Measurements from ENCODE around the gene MTG1.

The MTG1 gene

DNA sequence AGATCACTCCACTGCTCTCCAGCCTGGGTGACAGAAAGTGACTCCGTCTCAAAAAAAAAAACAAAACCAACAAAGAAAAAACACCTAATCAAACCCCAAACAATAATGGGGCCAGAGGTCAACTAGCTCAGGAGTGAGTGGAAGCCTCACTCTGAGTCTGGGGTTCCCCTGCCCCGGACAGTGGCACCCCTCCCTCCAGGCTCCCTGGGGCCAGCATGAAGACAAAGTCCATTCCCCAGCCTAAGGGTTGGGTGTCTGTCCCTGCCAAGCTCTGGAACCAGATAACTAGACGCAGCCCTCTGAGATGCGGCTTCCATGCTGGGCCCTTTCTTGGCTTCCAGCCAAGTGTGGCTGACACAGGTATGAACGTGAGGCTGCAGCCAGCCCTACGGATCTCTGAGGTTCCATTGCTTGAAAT, 34.4 kb upstream of the MTG1 start:
- WGBS (ENCODE audit: insufficient coverage): 67% methylated on average over 6 of the region's 6 CpGs
- DNase-seq: no peak
- no peak overlapping the region for H3K4me3 ChIP-seq (ENCODE audit: control insufficient read depth in 1 of 7, extremely low read depth in 1 of 7, insufficient read depth in 4 of 7, low read depth in 2 of 7, low read length in 6 of 7)
- no peaks in the 10 kb centered on the region for H3K9me3 ChIP-seq (ENCODE audit: control extremely low read depth in 1 of 5, control insufficient read depth in 4 of 5, insufficient read depth in 2 of 5, low read depth in 1 of 5, low read length in 4 of 5)
- H3K27ac ChIP-seq (ENCODE audit: insufficient read depth in 1 of 2, low read depth in 1 of 2, low read length in 2 of 2, poor library complexity in 1 of 2, severe bottlenecking in 2 of 2): no peak overlapping the region
- H3K27me3 ChIP-seq (replicated peaks in 2 of 5; ENCODE audit: control insufficient read depth in 4 of 5, insufficient read depth in 5 of 5, low read length in 4 of 5): no peaks in the 10 kb centered on the region
- ChIA-PET CTCF (no interaction called here), POLR2A (no interaction called here)
- H3K36me3 ChIP-seq (ENCODE audit: control insufficient read depth in 4 of 4, insufficient read depth in 4 of 4, low read length in 3 of 4): peaks cover 0 to 20% (median 10%) of the 10 kb centered on the region in 4 experiments
- H3K4me1 ChIP-seq (ENCODE audit: control extremely low read depth in 1 of 4, control insufficient read depth in 4 of 4, insufficient read depth in 4 of 4, low read length in 3 of 4): peaks cover 0 to 14% (median 12%) of the 10 kb centered on the region in 4 experiments

DNA sequence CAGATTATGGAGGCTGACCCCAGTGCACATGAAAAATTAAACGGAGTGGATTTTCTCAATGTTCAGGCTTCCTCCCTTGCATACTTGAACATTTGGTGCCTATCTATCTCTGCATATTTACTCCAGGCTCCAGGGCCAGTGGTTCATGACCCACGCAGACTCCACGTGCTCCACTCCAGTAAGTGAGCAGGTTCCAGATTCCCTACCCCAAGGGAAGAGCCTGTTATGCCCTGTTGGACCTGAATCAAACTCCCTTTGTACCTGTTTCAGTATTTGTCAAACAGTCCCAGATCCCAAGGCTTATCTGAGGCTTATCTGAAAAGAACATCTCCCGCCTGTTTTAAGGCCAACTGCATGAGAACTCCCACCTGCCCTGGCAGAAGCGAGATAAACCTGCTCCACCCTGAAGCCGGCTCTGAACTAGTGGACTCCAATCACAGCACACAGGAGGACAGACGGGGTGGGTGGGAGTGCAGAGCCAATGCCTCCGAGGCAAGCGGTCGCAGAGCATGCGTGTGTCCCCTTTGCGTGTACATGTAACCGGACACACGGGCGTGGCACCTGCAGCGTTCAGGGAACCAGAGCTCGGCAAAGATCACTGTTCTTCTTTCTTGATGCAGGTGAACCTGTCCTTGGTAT, 33.9 kb upstream of the MTG1 start:
- CTCF ChIA-PET: interaction anchor here (0.8 to 2.4 kb wide), 2 partner anchors 10 to 14 kb away, joined by 3 to 12 read pairs; no protein-coding TSS in a partner anchor
- WGBS (ENCODE audit: insufficient coverage): 95% methylated on average over 17 of the region's 17 CpGs

DNA sequence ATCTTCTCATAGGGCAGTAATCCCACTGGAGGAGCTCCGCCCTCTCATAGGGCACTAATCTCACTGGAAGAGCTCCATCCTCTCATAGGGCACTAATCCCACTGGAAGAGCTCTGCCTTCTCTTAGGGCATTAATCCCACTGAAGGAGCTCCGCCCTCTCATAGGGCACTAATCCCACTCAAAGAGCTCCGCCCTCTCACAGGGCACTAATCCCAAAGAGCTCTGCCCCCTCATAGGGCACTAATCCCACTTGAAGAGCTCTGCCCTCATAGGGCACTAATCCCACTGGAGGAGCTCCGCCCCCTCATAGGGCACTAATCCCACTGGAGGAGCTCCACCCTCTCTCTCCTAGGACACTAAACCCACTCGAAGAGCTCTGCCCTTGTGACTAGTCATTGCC, 32.7 kb upstream of the MTG1 start:
- H3K27ac ChIP-seq (ENCODE audit: insufficient read depth in 1 of 2, low read depth in 1 of 2, low read length in 2 of 2, poor library complexity in 1 of 2, severe bottlenecking in 2 of 2): no peak overlapping the region
- no peaks in the 10 kb centered on the region for H3K27me3 ChIP-seq (replicated peaks in 2 of 5; ENCODE audit: control insufficient read depth in 4 of 5, insufficient read depth in 5 of 5, low read length in 4 of 5)
- H3K4me3 ChIP-seq (ENCODE audit: control insufficient read depth in 1 of 7, extremely low read depth in 1 of 7, insufficient read depth in 4 of 7, low read depth in 2 of 7, low read length in 6 of 7): no peak overlapping the region
- H3K36me3 ChIP-seq (ENCODE audit: control insufficient read depth in 4 of 4, insufficient read depth in 4 of 4, low read length in 3 of 4): peaks cover 5 to 36% (median 22%) of the 10 kb centered on the region in 4 experiments
- CTCF ChIA-PET: interaction anchor here (1.1 to 2.4 kb wide), 3 partner anchors 9 to 12 kb away, joined by 3 to 12 read pairs (median 5); partner anchors contain the start of gene ECHS1
- H3K4me1 ChIP-seq (ENCODE audit: control extremely low read depth in 1 of 4, control insufficient read depth in 4 of 4, insufficient read depth in 4 of 4, low read length in 3 of 4): peaks cover 0 to 12% (median 10%) of the 10 kb centered on the region in 4 experiments
- 96% methylated on average over 5 of the region's 5 CpGs for WGBS (ENCODE audit: insufficient coverage)
- DNase-seq: no peak
- POLR2A ChIA-PET: interaction anchor here (0.6 kb wide), 1 partner anchor 201 kb away, joined by 4 read pairs; no protein-coding TSS in a partner anchor
- H3K9me3 ChIP-seq (ENCODE audit: control extremely low read depth in 1 of 5, control insufficient read depth in 4 of 5, insufficient read depth in 2 of 5, low read depth in 1 of 5, low read length in 4 of 5): no peaks in the 10 kb centered on the region

More for the DNA sequence above, 33.9 kb upstream of the MTG1 start:
- no peak for DNase-seq
- H3K36me3 ChIP-seq (ENCODE audit: control insufficient read depth in 4 of 4, insufficient read depth in 4 of 4, low read length in 3 of 4): peaks cover 2 to 25% (median 14%) of the 10 kb centered on the region in 4 experiments
- peaks cover 0 to 14% (median 12%) of the 10 kb centered on the region in 4 experiments for H3K4me1 ChIP-seq (ENCODE audit: control extremely low read depth in 1 of 4, control insufficient read depth in 4 of 4, insufficient read depth in 4 of 4, low read length in 3 of 4)
- H3K27me3 ChIP-seq (replicated peaks in 2 of 5; ENCODE audit: control insufficient read depth in 4 of 5, insufficient read depth in 5 of 5, low read length in 4 of 5): no peaks in the 10 kb centered on the region
- no peaks in the 10 kb centered on the region for H3K9me3 ChIP-seq (ENCODE audit: control extremely low read depth in 1 of 5, control insufficient read depth in 4 of 5, insufficient read depth in 2 of 5, low read depth in 1 of 5, low read length in 4 of 5)
- no peak overlapping the region for H3K4me3 ChIP-seq (ENCODE audit: control insufficient read depth in 1 of 7, extremely low read depth in 1 of 7, insufficient read depth in 4 of 7, low read depth in 2 of 7, low read length in 6 of 7)
- H3K27ac ChIP-seq (ENCODE audit: insufficient read depth in 1 of 2, low read depth in 1 of 2, low read length in 2 of 2, poor library complexity in 1 of 2, severe bottlenecking in 2 of 2): no peak overlapping the region
- POLR2A ChIA-PET: no interaction called here

DNA sequence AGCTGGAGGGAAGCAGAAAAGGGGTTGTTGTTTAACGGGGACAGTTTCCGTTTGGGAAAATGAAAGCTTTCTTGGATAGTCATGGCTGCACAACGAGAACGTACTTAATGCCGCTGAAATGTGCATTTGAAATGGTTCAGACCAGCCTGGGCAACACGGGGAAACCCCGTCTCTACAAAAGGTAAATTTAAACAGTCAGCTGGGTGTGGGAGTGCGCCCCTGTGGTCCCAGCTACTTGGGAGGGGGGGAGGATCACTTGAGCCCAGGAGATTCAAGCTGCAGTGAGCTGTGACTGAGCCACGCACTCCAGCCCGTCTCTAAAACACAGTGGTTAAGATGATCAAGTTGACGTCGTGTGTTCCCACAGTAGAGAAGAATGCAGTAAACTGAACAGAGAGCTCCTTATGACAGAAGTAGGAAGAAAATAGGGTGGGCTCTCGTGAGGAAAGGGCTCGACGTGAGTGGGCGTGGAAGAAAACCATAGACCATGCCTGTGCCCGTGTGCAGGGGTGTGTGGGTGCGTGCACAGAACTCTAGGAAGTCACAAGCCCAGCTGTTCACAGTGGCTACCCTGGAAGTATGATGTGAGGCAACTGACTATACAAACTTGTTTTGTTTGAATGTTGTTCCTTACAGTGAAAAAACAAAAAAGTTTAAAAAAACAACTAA, 32.0 kb upstream of the MTG1 start:
- H3K9me3 ChIP-seq (ENCODE audit: control extremely low read depth in 1 of 5, control insufficient read depth in 4 of 5, insufficient read depth in 2 of 5, low read depth in 1 of 5, low read length in 4 of 5): no peaks in the 10 kb centered on the region
- H3K4me1 ChIP-seq (ENCODE audit: control extremely low read depth in 1 of 4, control insufficient read depth in 4 of 4, insufficient read depth in 4 of 4, low read length in 3 of 4): peaks cover 0 to 6% (median 4%) of the 10 kb centered on the region in 4 experiments
- ChIA-PET CTCF (interaction anchor here (0.9 to 2.4 kb wide), 5 partner anchors 9 to 33 kb away, joined by 3 to 12 read pairs (median 3); partner anchors contain the start of gene ECHS1), POLR2A (interaction anchor here (0.6 kb wide), 1 partner anchor 200 kb away, joined by 4 read pairs; no protein-coding TSS in a partner anchor)
- no peaks in the 10 kb centered on the region for H3K27me3 ChIP-seq (replicated peaks in 2 of 5; ENCODE audit: control insufficient read depth in 4 of 5, insufficient read depth in 5 of 5, low read length in 4 of 5)
- H3K4me3 ChIP-seq (ENCODE audit: control insufficient read depth in 1 of 7, extremely low read depth in 1 of 7, insufficient read depth in 4 of 7, low read depth in 2 of 7, low read length in 6 of 7): no peak overlapping the region
- no peak overlapping the region for H3K27ac ChIP-seq (ENCODE audit: insufficient read depth in 1 of 2, low read depth in 1 of 2, low read length in 2 of 2, poor library complexity in 1 of 2, severe bottlenecking in 2 of 2)
- WGBS (ENCODE audit: insufficient coverage): 88% methylated on average over 15 of the region's 18 CpGs
- H3K36me3 ChIP-seq (ENCODE audit: control insufficient read depth in 4 of 4, insufficient read depth in 4 of 4, low read length in 3 of 4): peaks cover 7 to 43% (median 28%) of the 10 kb centered on the region in 4 experiments
- DNase-seq: no peak

DNA sequence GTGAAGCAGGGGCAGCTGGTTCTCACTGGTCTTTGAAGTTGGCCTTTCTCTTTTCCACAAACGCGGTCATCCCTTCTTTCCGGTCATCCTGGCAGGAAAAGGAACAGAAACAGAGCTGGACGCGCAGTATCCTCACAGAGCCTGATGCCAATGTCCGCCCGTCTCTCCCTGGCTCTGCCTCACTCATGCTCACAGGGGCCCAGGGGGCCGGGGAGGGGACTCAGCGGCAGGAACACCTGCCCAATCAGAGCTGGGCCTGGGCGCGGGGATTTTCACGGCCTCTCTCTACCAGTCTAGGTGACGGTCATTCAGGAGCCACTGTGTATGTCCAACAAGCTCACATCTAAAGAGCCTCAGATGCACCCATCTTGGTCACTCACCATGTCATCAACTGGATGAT, 31.1 kb upstream of the MTG1 start:
- Histone ChIP-seq H3K4me3 (ENCODE audit: control insufficient read depth in 1 of 7, extremely low read depth in 1 of 7, insufficient read depth in 4 of 7, low read depth in 2 of 7, low read length in 6 of 7) (no peak overlapping the region), H3K9me3 (ENCODE audit: control extremely low read depth in 1 of 5, control insufficient read depth in 4 of 5, insufficient read depth in 2 of 5, low read depth in 1 of 5, low read length in 4 of 5) (no peaks in the 10 kb centered on the region), H3K27me3 (replicated peaks in 2 of 5; ENCODE audit: control insufficient read depth in 4 of 5, insufficient read depth in 5 of 5, low read length in 4 of 5) (no peaks in the 10 kb centered on the region), H3K27ac (ENCODE audit: insufficient read depth in 1 of 2, low read depth in 1 of 2, low read length in 2 of 2, poor library complexity in 1 of 2, severe bottlenecking in 2 of 2) (no peak overlapping the region), H3K4me1 (ENCODE audit: control extremely low read depth in 1 of 4, control insufficient read depth in 4 of 4, insufficient read depth in 4 of 4, low read length in 3 of 4) (no peaks in the 10 kb centered on the region), H3K36me3 (ENCODE audit: control insufficient read depth in 4 of 4, insufficient read depth in 4 of 4, low read length in 3 of 4) (peaks cover 7 to 45% (median 30%) of the 10 kb centered on the region in 4 experiments)
- ChIA-PET POLR2A (no interaction called here), CTCF (interaction anchor here (0.9 to 1.2 kb wide), 2 partner anchors 33 to 34 kb away, joined by 3 read pairs; no protein-coding TSS in a partner anchor)
- 95% methylated on average over 12 of the region's 13 CpGs for WGBS (ENCODE audit: insufficient coverage)
- DNase-seq: no peak

DNA sequence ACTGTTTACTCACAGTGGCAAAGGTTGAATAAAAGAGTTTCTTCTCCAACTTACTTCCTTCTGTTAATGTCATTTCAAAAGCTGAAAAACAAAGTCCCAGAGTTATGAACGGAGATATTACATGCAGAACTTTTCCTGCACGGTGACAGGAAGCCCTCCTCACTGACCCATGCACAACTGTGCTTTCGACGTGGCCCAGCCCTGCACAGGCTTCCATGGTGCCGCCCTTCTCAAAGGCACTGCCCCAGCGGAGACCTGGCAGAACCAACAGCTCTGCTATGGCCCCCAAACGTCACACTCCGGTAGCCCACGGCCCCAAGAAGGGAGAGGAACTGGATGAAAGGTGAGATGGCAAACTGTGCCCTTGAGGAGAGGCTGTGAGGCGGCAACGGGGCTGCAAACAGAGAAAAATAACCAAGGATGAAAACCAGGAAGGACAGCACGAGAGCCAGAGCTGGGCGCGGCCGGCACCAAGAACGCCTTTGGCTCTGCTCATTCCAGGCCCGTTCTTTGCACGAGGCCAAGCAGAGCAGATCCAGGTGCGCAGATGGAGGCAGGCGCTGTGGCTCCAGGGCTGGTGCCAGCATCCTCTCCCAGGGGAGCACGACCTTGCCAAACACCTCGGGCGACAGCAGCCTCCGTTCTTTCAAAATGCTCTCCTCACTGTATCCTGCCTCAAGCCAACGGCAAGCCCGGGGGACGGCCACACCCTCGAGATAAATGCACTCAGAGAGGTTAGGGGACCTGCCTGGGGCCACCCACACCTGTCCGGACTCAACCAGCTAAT, 29.1 kb upstream of the MTG1 start:
- no peak for DNase-seq
- 97% methylated on average over 28 of the region's 29 CpGs for WGBS (ENCODE audit: insufficient coverage)
- POLR2A ChIA-PET: no interaction called here
- Histone ChIP-seq H3K4me3 (ENCODE audit: control insufficient read depth in 1 of 7, extremely low read depth in 1 of 7, insufficient read depth in 4 of 7, low read depth in 2 of 7, low read length in 6 of 7) (no peak overlapping the region), H3K9me3 (ENCODE audit: control extremely low read depth in 1 of 5, control insufficient read depth in 4 of 5, insufficient read depth in 2 of 5, low read depth in 1 of 5, low read length in 4 of 5) (no peaks in the 10 kb centered on the region), H3K27me3 (replicated peaks in 2 of 5; ENCODE audit: control insufficient read depth in 4 of 5, insufficient read depth in 5 of 5, low read length in 4 of 5) (no peaks in the 10 kb centered on the region), H3K4me1 (ENCODE audit: control extremely low read depth in 1 of 4, control insufficient read depth in 4 of 4, insufficient read depth in 4 of 4, low read length in 3 of 4) (no peaks in the 10 kb centered on the region), H3K36me3 (ENCODE audit: control insufficient read depth in 4 of 4, insufficient read depth in 4 of 4, low read length in 3 of 4) (peaks cover 9 to 63% (median 46%) of the 10 kb centered on the region in 4 experiments), H3K27ac (ENCODE audit: insufficient read depth in 1 of 2, low read depth in 1 of 2, low read length in 2 of 2, poor library complexity in 1 of 2, severe bottlenecking in 2 of 2) (no peak overlapping the region)
- CTCF ChIA-PET: interaction anchor here (1.0 kb wide), 1 partner anchor 35 kb away, joined by 3 read pairs; no protein-coding TSS in a partner anchor

All from common myeloid progenitor, CD34-positive (primary cell).